Keratinocyte (primary cell): ENCODE measurements around the gene DISC1. TPM values are rescaled to one million over a fixed set of nuclear protein-coding genes. Genes with fewer than 3 reads are reported as not detected.
"Not testable (repeated sequence)": the region's sequence is repeated elsewhere in the genome, so short reads cannot be mapped to it uniquely, and the experiment has no call there.

Experiments
- DNase-seq: peaks from one replicate; pipeline ENCODE4 v3.0.0-alpha.2; 2011; ENCODE audit warnings: low read depth, missing footprints, low spot score
- FAIRE-seq: peaks from 2 replicates; lab custom pipeline; 2011; peaks lifted over from hg19 to GRCh38; lab: Jason Lieb, UNC
- H2AFZ ChIP-seq: 2 replicates; pipeline ENCODE4 v1.6.0; 2012; ENCODE audit warnings: low read length, control low read depth, inconsistent platforms; ENCODE audit not compliant: control insufficient read depth
- H3K27ac ChIP-seq: 2 replicates; pipeline ENCODE4 v1.5.1; 2011; ENCODE audit warnings: low read length; ENCODE audit not compliant: control insufficient read depth, insufficient read depth
- H3K27me3 ChIP-seq: 3 replicates; pipeline ENCODE4 v1.6.0; 2011; ENCODE audit warnings: low read length; ENCODE audit not compliant: control insufficient read depth, insufficient read depth; ENCODE audit errors: extremely low read depth
- H3K36me3 ChIP-seq, 2 experiments: 2 replicates in 1 of 2; 3 replicates in 1 of 2; pipeline ENCODE4 v1.5.1; 2011; ENCODE audit warnings: low read length in 2 of 2, mild to moderate bottlenecking in 1 of 2; ENCODE audit not compliant: control insufficient read depth in 2 of 2, insufficient read depth in 2 of 2; ENCODE audit errors: extremely low read depth in 1 of 2
- H3K4me1 ChIP-seq: 3 replicates; pipeline ENCODE4 v1.5.1; 2011; ENCODE audit warnings: low read length; ENCODE audit not compliant: control insufficient read depth, insufficient read depth; ENCODE audit errors: extremely low read depth
- H3K4me2 ChIP-seq: 3 replicates; pipeline ENCODE4 v1.6.0; 2011; ENCODE audit warnings: low read depth, low read length; ENCODE audit not compliant: control insufficient read depth, insufficient read depth; ENCODE audit errors: extremely low read depth
- H3K4me3 ChIP-seq, 3 experiments: fragments of 200-600 bp in 1 of 3; sonication (generic) in 1 of 3; 2 replicates in 2 of 3; 3 replicates in 1 of 3; pipeline ENCODE4 v1.5.1; 2011 to 2016; ENCODE audit warnings: low read length in 3 of 3, mild to moderate bottlenecking in 3 of 3, control low read depth in 2 of 3, inconsistent platforms in 1 of 3, low read depth in 1 of 3, mixed read lengths in 1 of 3, mixed run types in 1 of 3, moderate library complexity in 1 of 3; ENCODE audit not compliant: control insufficient read depth in 2 of 3, insufficient read depth in 2 of 3; ENCODE audit errors: extremely low read depth in 1 of 3
- H3K79me2 ChIP-seq: 2 replicates; pipeline ENCODE4 v1.6.0; 2012; ENCODE audit warnings: low read length; ENCODE audit not compliant: control insufficient read depth, insufficient read depth
- H3K9ac ChIP-seq: 3 replicates; pipeline ENCODE4 v1.6.0; 2011; ENCODE audit warnings: low read length; ENCODE audit not compliant: control insufficient read depth, insufficient read depth; ENCODE audit errors: extremely low read depth
- H3K9me1 ChIP-seq: 3 replicates; pipeline ENCODE4 v1.6.0; 2011; ENCODE audit warnings: low read length; ENCODE audit not compliant: control insufficient read depth, insufficient read depth; ENCODE audit errors: extremely low read depth
- H3K9me3 ChIP-seq: 2 replicates; pipeline ENCODE4 v1.5.1; 2012; ENCODE audit warnings: low read depth, low read length; ENCODE audit not compliant: control insufficient read depth
- H4K20me1 ChIP-seq: 3 replicates; pipeline ENCODE4 v1.6.0; 2011; ENCODE audit warnings: low read length; ENCODE audit not compliant: control insufficient read depth, insufficient read depth; ENCODE audit errors: extremely low read depth
- EZH2 ChIP-seq: IDR thresholded peaks from one replicate; pipeline ENCODE4 v1.6.1; 2012; ENCODE audit warnings: inconsistent platforms, mild to moderate bottlenecking, low read length, moderate library complexity
- dilution Hi-C: fragments of 300-500 bp; cut with MboI; formaldehyde crosslinking; loops from one replicate; pipeline ENCODE4 v1.7.0; 2020; ENCODE audit warnings: low sequenced_read_pairs; ENCODE audit not compliant: extremely low pct_ligation_motif_present
- polyA plus RNA-seq, 5 experiments: library from polyadenylated mRNA; depleted of rRNA in 3 of 5; stranded (reverse) in 3 of 5; stranded (forward) in 1 of 5; unstranded in 1 of 5; fragments of >200 nt; gene quantifications; 1 replicate in 1 of 5; 2 replicates in 3 of 5; 3 replicates in 1 of 5; pipeline versions ENCODE4 v1.2.1 to v1.2.3, GENCODE V29; 2011 to 2012; ENCODE audit warnings: missing spikeins in 2 of 5, low read depth in 1 of 5, low replicate concordance in 1 of 5
- TF ChIP-seq, protein P1 (sequence below), 3 experiments: IDR thresholded peaks in 1 of 3; conservative IDR thresholded peaks in 1 of 3; optimal IDR thresholded peaks in 1 of 3; 2 replicates in 2 of 3; 3 replicates in 1 of 3; pipeline versions ENCODE3 to v1.5.1; 2011; ENCODE audit warnings: low read length in 3 of 3, mild to moderate bottlenecking in 3 of 3, moderate library complexity in 2 of 3, control low read depth in 1 of 3, inconsistent platforms in 1 of 3; ENCODE audit not compliant: insufficient read depth in 2 of 3; ENCODE audit errors: extremely low read depth in 1 of 3

DISC1 gene
- polyA plus RNA-seq, 1 donor (not counting 4 experiments of a cell fraction or from before 2014, with no cell fraction given) = 0.47 TPM

DNA sequence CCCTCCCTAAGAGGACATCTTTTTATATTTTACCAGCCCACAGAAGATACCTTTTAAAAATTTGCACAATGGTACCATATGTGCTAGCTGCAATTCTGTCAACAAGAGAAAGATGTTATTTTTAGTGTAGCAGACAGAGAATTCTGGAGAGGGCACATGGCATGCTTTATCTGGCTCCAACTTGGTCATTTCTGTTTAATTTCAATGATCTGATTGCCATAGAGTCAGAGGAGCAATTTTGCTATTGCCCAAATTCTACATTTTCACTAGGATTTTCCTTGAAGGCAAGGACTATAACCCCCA lies 17.3 kb downstream of the DISC1 start:
- Histone ChIP-seq H3K27me3 (no peaks in the 10 kb centered on the region), H2AFZ (no peak overlapping the region), H3K9me1 (no peaks in the 10 kb centered on the region), H3K4me2 (no peak overlapping the region), H3K9me3 (no peaks in the 10 kb centered on the region), H3K4me1 (peaks cover 2% of the 10 kb centered on the region), H3K36me3 (no peaks in the 10 kb centered on the region), H3K4me3 (no peak overlapping the region), H3K27ac (no peak overlapping the region), H4K20me1 (no peaks in the 10 kb centered on the region), H3K9ac (no peak overlapping the region), H3K79me2 (no peaks in the 10 kb centered on the region)
- FAIRE-seq (no peak), DNase-seq (no peak)
- TF ChIP-seq, protein P1, sequence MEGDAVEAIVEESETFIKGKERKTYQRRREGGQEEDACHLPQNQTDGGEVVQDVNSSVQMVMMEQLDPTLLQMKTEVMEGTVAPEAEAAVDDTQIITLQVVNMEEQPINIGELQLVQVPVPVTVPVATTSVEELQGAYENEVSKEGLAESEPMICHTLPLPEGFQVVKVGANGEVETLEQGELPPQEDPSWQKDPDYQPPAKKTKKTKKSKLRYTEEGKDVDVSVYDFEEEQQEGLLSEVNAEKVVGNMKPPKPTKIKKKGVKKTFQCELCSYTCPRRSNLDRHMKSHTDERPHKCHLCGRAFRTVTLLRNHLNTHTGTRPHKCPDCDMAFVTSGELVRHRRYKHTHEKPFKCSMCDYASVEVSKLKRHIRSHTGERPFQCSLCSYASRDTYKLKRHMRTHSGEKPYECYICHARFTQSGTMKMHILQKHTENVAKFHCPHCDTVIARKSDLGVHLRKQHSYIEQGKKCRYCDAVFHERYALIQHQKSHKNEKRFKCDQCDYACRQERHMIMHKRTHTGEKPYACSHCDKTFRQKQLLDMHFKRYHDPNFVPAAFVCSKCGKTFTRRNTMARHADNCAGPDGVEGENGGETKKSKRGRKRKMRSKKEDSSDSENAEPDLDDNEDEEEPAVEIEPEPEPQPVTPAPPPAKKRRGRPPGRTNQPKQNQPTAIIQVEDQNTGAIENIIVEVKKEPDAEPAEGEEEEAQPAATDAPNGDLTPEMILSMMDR (optimal IDR thresholded peaks at IDR 0.05 in 1 of 3, IDR thresholded peaks at IDR 0.05 in 1 of 3, conservative IDR thresholded peaks at IDR 0.05 in 1 of 3; ENCODE audit: extremely low read depth in 1 of 3, insufficient read depth in 2 of 3, low read length in 3 of 3) = no peak
- no peak for TF ChIP-seq EZH2
- dilution Hi-C loops = no loop called here

GRCh38 chr1:231645634-231646033 lies 19.0 kb downstream of the DISC1 start:
- FAIRE-seq, H3K4me1 ChIP-seq, dilution Hi-C loops: not testable (repeated sequence)

GRCh38 chr1:231646165-231646564 lies 19.6 kb downstream of the DISC1 start:
- H3K36me3 ChIP-seq, H2AFZ ChIP-seq, H3K9ac ChIP-seq, H3K4me3 ChIP-seq, H3K9me1 ChIP-seq, FAIRE-seq, DNase-seq, H3K4me2 ChIP-seq, H3K9me3 ChIP-seq, H3K79me2 ChIP-seq, H4K20me1 ChIP-seq, H3K4me1 ChIP-seq, H3K27ac ChIP-seq, dilution Hi-C loops, H3K27me3 ChIP-seq: not testable (repeated sequence)

More at GRCh38 chr1:231645634-231646033, 19.0 kb downstream of the DISC1 start:
- not testable (repeated sequence) for H3K27me3 ChIP-seq, H2AFZ ChIP-seq, H4K20me1 ChIP-seq, H3K4me2 ChIP-seq, H3K27ac ChIP-seq, H3K9ac ChIP-seq, DNase-seq, H3K36me3 ChIP-seq, H3K9me1 ChIP-seq, H3K9me3 ChIP-seq, H3K79me2 ChIP-seq, H3K4me3 ChIP-seq

DNA sequence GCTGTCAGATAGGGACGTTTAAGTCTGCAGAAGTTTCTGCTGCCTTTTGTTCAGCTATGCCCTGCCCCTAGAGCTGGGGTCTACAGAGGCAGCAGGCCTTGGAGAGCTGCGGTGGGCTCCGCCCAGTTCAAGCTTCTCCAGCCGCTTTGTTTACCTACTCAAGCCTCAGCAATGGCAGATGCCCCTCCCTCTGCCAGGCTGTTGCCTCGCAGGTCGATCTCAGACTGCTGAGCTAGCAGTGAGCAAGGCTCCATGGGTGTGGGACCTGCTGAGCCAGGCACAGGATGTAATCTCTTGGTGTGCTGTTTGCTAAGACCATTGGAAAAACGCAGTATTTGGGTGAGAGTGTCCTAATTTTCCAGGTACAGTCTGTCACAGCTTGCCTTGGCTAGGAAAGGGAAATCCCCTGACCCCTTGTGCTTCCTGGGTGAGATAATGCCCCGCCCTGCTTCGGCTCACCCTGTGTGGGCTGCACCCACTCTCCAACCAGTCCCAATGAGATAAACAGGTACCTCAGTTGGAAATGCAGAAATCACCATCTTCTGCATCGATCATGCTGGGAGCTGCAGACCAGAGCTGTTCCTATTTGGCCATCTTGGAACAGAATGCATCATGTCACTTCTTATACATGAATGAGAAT lies 25.2 kb downstream of the DISC1 start:
- H3K9me1 ChIP-seq, H3K9ac ChIP-seq, H3K4me2 ChIP-seq, dilution Hi-C loops, H3K27ac ChIP-seq, H3K27me3 ChIP-seq, H3K9me3 ChIP-seq, H3K79me2 ChIP-seq, H4K20me1 ChIP-seq, H3K36me3 ChIP-seq, FAIRE-seq, H3K4me1 ChIP-seq, H3K4me3 ChIP-seq, H2AFZ ChIP-seq, DNase-seq: not testable (repeated sequence)
